HepG2 (cell line): ENCODE measurements around the gene DZANK1. TPM values are rescaled to one million over a fixed set of nuclear protein-coding genes. Genes with fewer than 3 reads are reported as not detected.

Experiments
- GATAD2A ChIP-seq: IDR thresholded peaks from 2 replicates; pipeline ENCODE4 v1.6.1; 2016
- HNRNPLL ChIP-seq: fragments of 200-400 bp; formaldehyde crosslinking; IDR thresholded peaks from 2 replicates; pipeline ENCODE4 v1.6.1; 2017; ENCODE audit warnings: mild to moderate bottlenecking, low read depth, low read length; ENCODE audit not compliant: poor library complexity, severe bottlenecking
- NFE2L2 ChIP-seq: fragments of 150-350 bp; IDR thresholded peaks from 2 replicates; pipeline ENCODE4 v1.6.1; 2014; ENCODE audit warnings: low read length
- PRPF4 ChIP-seq: fragments of 200-400 bp; formaldehyde crosslinking; IDR thresholded peaks from 2 replicates; pipeline ENCODE4 v1.6.1; 2016; ENCODE audit warnings: low read length, low read depth; ENCODE audit not compliant: poor library complexity, severe bottlenecking
- RELA ChIP-seq: sonication (generic); formaldehyde crosslinking; IDR thresholded peaks from 2 replicates; pipeline ENCODE4 v1.4.0; 2020; ENCODE audit warnings: missing genetic modification reagents
- RORA ChIP-seq: sonication (generic); formaldehyde crosslinking; IDR thresholded peaks from 2 replicates; pipeline ENCODE4 v1.5.0; 2020; ENCODE audit warnings: mild to moderate bottlenecking, missing genetic modification reagents, moderate library complexity
- ZBTB38 ChIP-seq: sonication (generic); formaldehyde crosslinking; IDR thresholded peaks from 2 replicates; pipeline ENCODE4 v1.5.1; 2020; ENCODE audit warnings: mild to moderate bottlenecking, missing genetic modification reagents
- ZFP62 ChIP-seq: sonication (generic); formaldehyde crosslinking; IDR thresholded peaks from 2 replicates; pipeline ENCODE4 v1.4.0; 2020; ENCODE audit warnings: missing genetic modification reagents
- ZFY ChIP-seq: sonication (generic); formaldehyde crosslinking; IDR thresholded peaks from 2 replicates; pipeline ENCODE4 v1.4.0; 2020; ENCODE audit warnings: missing genetic modification reagents
- ZNF160 ChIP-seq: sonication (generic); formaldehyde crosslinking; IDR thresholded peaks from 2 replicates; pipeline ENCODE4 v1.8.0; 2022; ENCODE audit warnings: mild to moderate bottlenecking, inconsistent platforms, missing genetic modification reagents
- ZNF326 ChIP-seq: sonication (generic); formaldehyde crosslinking; IDR thresholded peaks from 2 replicates; pipeline ENCODE4 v1.4.0; 2020; ENCODE audit warnings: missing genetic modification reagents, borderline replicate concordance
- ZNF460 ChIP-seq: sonication (generic); formaldehyde crosslinking; IDR thresholded peaks from 2 replicates; pipeline ENCODE4 v1.5.1; 2020; ENCODE audit warnings: missing genetic modification reagents, mild to moderate bottlenecking, borderline replicate concordance
- ZNF468 ChIP-seq: sonication (generic); formaldehyde crosslinking; IDR thresholded peaks from 2 replicates; pipeline ENCODE4 v1.8.0; 2022; ENCODE audit warnings: mild to moderate bottlenecking, moderate library complexity, missing genetic modification reagents
- ZNF652 ChIP-seq: IDR thresholded peaks from 2 replicates; pipeline ENCODE4 v1.6.1; 2016; ENCODE audit warnings: low read depth, borderline replicate concordance
- polyA plus RNA-seq, 8 experiments: library from polyadenylated mRNA; depleted of rRNA in 3 of 8; stranded (reverse) in 7 of 8; unstranded in 1 of 8; fragments of >200 nt; fragmentation: Illumina TruSeq in 4 of 8; extraction: Trizol in 4 of 8; gene quantifications; 2 replicates each; pipeline versions ENCODE4 v1.2.1 to v1.2.3, GENCODE V29; 2011 to 2016; ENCODE audit warnings: low read depth in 4 of 8, missing spikeins in 1 of 8, mixed read lengths in 1 of 8; ENCODE audit not compliant: insufficient read depth in 1 of 8
- total RNA-seq, 5 experiments: library from RNA; depleted of rRNA; stranded (reverse); fragments of >200 nt; fragmentation: Illumina TruSeq; extraction: Trizol; gene quantifications; 2 replicates each; pipeline ENCODE4 v1.2.3, GENCODE V29; 2016; ENCODE audit warnings: low read depth in 1 of 5
- TF ChIP-seq, protein P1 (sequence below): sonication (generic); formaldehyde crosslinking; IDR thresholded peaks from 2 replicates; pipeline ENCODE4 v1.4.0; 2020; ENCODE audit warnings: missing genetic modification reagents, borderline replicate concordance
- TF ChIP-seq, protein P2 (sequence below): sonication (generic); formaldehyde crosslinking; IDR thresholded peaks from 2 replicates; pipeline ENCODE4 v1.4.0; 2020; ENCODE audit warnings: missing genetic modification reagents, borderline replicate concordance
- TF ChIP-seq, protein P3 (sequence below): sonication (generic); formaldehyde crosslinking; IDR thresholded peaks from 2 replicates; pipeline ENCODE4 v1.5.0; 2020; ENCODE audit warnings: mild to moderate bottlenecking, missing genetic modification reagents
- TF ChIP-seq, protein P4 (sequence below): sonication (generic); formaldehyde crosslinking; IDR thresholded peaks from 2 replicates; pipeline ENCODE4 v1.4.0; 2020; ENCODE audit warnings: mild to moderate bottlenecking, low read depth, missing genetic modification reagents

The DZANK1 gene
- total and polyA plus RNA-seq, 2 of the 13 experiments (the other 11 are each of a cell fraction or from before 2014, with no cell fraction given): 1.6 to 3.2 TPM

DNA sequence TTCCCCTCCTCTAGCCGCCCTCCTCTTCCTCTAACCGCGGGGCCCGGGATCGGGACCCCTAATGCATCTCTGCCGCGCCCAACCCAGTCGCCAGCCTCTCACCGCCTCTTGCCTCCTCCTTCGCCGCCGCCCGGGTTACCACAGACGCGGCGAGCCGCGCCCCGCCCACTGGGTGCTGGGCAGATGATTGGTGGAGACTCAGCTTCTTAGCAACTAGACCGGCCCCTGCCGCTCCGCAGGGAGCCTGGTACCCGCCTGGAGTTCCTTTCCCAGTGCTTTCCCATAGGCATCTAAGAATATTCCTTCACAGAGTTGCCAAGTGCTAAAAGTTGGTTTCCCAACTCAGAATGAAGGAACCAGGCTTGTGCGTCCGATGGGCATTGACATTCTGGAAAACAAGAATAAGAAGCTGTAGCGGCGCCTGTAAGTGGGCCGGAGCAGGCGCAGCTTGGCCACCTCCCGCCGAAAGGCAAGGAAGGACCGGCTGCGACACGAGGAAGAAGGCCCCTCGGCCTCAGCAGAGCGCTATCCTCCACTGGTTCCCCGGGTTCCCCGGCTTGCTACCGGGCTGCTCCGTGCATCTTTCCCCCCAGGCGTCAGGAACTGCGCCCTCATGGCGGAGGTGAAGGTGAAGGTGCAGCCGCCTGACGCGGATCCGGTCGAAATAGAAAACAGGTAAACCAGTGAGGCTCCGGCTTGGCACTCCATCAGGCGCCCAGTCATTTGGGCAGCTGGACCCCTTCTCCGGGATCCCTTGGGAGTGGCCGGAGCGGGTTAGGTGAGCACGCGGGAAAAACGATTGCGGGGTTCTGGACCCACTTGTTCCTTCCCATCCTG, at the start of gene DZANK1, which contains the start of gene POLR3F (continued):
- TF ChIP-seq, protein P1, sequence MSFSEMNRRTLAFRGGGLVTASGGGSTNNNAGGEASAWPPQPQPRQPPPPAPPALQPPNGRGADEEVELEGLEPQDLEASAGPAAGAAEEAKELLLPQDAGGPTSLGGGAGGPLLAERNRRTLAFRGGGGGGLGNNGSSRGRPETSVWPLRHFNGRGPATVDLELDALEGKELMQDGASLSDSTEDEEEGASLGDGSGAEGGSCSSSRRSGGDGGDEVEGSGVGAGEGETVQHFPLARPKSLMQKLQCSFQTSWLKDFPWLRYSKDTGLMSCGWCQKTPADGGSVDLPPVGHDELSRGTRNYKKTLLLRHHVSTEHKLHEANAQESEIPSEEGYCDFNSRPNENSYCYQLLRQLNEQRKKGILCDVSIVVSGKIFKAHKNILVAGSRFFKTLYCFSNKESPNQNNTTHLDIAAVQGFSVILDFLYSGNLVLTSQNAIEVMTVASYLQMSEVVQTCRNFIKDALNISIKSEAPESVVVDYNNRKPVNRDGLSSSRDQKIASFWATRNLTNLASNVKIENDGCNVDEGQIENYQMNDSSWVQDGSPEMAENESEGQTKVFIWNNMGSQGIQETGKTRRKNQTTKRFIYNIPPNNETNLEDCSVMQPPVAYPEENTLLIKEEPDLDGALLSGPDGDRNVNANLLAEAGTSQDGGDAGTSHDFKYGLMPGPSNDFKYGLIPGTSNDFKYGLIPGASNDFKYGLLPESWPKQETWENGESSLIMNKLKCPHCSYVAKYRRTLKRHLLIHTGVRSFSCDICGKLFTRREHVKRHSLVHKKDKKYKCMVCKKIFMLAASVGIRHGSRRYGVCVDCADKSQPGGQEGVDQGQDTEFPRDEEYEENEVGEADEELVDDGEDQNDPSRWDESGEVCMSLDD (CRISPR knock-in tag): peak; percentile 79; the same call in 1 of the 2 replicates
- TF ChIP-seq ZNF160 (peak; percentile 50; the same call in 1 of the 2 replicates), HNRNPLL (peak; percentile 83), GATAD2A (CRISPR knock-in tag) (peak; percentile 78), ZNF460 (no peak), ZNF652 (no peak; the same call in 1 of the 2 replicates), RORA (no peak), ZNF468 (no peak), ZFY (peak; percentile 92), ZNF326 (peak; percentile 33; the same call in 1 of the 2 replicates), RELA (peak; percentile 84), NFE2L2 (no peak), ZBTB38 (CRISPR knock-in tag) (peak; percentile 36; the same call in 1 of the 2 replicates), PRPF4 (no peak), ZFP62 (CRISPR knock-in tag) (no peak)
- TF ChIP-seq, protein P2, sequence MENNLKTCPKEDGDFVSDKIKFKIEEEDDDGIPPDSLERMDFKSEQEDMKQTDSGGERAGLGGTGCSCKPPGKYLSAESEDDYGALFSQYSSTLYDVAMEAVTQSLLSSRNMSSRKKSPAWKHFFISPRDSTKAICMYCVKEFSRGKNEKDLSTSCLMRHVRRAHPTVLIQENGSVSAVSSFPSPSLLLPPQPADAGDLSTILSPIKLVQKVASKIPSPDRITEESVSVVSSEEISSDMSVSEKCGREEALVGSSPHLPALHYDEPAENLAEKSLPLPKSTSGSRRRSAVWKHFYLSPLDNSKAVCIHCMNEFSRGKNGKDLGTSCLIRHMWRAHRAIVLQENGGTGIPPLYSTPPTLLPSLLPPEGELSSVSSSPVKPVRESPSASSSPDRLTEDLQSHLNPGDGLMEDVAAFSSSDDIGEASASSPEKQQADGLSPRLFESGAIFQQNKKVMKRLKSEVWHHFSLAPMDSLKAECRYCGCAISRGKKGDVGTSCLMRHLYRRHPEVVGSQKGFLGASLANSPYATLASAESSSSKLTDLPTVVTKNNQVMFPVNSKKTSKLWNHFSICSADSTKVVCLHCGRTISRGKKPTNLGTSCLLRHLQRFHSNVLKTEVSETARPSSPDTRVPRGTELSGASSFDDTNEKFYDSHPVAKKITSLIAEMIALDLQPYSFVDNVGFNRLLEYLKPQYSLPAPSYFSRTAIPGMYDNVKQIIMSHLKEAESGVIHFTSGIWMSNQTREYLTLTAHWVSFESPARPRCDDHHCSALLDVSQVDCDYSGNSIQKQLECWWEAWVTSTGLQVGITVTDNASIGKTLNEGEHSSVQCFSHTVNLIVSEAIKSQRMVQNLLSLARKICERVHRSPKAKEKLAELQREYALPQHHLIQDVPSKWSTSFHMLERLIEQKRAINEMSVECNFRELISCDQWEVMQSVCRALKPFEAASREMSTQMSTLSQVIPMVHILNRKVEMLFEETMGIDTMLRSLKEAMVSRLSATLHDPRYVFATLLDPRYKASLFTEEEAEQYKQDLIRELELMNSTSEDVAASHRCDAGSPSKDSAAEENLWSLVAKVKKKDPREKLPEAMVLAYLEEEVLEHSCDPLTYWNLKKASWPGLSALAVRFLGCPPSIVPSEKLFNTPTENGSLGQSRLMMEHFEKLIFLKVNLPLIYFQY (CRISPR knock-in tag): peak; percentile 60
- TF ChIP-seq, protein P3, sequence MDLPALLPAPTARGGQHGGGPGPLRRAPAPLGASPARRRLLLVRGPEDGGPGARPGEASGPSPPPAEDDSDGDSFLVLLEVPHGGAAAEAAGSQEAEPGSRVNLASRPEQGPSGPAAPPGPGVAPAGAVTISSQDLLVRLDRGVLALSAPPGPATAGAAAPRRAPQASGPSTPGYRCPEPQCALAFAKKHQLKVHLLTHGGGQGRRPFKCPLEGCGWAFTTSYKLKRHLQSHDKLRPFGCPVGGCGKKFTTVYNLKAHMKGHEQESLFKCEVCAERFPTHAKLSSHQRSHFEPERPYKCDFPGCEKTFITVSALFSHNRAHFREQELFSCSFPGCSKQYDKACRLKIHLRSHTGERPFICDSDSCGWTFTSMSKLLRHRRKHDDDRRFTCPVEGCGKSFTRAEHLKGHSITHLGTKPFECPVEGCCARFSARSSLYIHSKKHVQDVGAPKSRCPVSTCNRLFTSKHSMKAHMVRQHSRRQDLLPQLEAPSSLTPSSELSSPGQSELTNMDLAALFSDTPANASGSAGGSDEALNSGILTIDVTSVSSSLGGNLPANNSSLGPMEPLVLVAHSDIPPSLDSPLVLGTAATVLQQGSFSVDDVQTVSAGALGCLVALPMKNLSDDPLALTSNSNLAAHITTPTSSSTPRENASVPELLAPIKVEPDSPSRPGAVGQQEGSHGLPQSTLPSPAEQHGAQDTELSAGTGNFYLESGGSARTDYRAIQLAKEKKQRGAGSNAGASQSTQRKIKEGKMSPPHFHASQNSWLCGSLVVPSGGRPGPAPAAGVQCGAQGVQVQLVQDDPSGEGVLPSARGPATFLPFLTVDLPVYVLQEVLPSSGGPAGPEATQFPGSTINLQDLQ (CRISPR knock-in tag): no peak
- TF ChIP-seq, protein P4, sequence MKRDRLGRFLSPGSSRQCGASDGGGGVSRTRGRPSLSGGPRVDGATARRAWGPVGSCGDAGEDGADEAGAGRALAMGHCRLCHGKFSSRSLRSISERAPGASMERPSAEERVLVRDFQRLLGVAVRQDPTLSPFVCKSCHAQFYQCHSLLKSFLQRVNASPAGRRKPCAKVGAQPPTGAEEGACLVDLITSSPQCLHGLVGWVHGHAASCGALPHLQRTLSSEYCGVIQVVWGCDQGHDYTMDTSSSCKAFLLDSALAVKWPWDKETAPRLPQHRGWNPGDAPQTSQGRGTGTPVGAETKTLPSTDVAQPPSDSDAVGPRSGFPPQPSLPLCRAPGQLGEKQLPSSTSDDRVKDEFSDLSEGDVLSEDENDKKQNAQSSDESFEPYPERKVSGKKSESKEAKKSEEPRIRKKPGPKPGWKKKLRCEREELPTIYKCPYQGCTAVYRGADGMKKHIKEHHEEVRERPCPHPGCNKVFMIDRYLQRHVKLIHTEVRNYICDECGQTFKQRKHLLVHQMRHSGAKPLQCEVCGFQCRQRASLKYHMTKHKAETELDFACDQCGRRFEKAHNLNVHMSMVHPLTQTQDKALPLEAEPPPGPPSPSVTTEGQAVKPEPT (CRISPR knock-in tag): peak; percentile 85; the same call in 1 of the 2 replicates
